ENCODE results near the gene MTUS2.

The MTUS2 gene

DNA sequence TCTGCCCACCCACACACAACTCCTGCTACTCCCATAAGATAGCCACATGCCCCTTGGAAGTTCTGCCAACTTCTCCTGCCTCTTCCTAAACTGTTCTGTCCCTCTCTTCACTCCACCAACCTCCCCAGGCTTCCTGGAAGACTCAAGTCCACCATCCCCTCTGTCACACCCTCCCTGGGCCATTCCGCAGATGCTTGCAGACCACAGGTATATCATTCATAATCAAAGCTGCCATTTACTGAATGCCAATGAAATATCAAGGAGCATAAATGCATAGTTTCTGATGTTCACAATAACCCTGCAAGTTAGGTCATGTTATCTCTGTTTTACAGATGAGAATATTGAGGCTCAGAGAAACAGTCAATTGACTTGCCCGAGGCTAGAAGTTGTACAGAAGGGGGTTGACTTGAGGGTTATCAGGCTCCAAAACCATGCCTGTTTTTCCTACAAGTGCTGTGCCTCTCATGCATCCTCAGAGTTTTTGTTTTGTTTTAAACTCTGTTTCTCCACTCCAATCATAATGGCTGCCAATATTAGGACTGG lies 639.7 kb downstream of the MTUS2 start:
- TF ChIP-seq, protein P1, sequence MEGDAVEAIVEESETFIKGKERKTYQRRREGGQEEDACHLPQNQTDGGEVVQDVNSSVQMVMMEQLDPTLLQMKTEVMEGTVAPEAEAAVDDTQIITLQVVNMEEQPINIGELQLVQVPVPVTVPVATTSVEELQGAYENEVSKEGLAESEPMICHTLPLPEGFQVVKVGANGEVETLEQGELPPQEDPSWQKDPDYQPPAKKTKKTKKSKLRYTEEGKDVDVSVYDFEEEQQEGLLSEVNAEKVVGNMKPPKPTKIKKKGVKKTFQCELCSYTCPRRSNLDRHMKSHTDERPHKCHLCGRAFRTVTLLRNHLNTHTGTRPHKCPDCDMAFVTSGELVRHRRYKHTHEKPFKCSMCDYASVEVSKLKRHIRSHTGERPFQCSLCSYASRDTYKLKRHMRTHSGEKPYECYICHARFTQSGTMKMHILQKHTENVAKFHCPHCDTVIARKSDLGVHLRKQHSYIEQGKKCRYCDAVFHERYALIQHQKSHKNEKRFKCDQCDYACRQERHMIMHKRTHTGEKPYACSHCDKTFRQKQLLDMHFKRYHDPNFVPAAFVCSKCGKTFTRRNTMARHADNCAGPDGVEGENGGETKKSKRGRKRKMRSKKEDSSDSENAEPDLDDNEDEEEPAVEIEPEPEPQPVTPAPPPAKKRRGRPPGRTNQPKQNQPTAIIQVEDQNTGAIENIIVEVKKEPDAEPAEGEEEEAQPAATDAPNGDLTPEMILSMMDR (IDR thresholded peaks at IDR 0.05; ENCODE audit: low read depth, low read length): no peak
- no peak for DNase-seq (ENCODE audit: extremely low read depth, low read depth)

DNA sequence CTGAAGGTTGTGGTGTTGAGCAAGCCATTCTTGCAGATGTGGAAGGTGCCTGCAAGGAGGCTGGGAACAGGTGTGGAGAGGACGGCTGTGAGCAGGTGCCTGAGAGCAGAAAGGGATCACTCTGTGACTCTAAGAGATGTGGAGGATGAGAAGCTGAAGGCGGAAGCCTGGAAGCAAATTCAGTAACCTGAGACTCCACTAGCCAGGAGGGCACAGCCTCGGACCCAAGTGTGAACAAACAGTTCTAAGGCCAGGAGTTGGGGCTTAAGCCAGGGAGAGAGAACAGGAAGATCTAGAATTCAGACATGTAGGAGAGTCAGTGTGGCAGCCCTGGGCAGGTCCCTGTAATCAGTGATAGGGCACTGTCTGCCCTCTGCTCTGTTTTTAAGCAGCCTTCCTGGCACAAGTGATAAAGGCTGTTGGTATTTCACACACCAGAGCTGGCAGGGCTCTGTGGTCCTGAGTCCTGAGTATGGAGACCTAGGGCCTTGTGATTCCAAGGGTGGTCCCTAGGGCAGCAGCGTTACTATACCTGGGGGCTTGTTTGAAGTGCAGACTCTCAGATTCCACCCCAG lies 644.1 kb downstream of the MTUS2 start:
- DNase-seq (ENCODE audit: extremely low read depth, low read depth): no peak
- TF ChIP-seq, protein P1 (IDR thresholded peaks at IDR 0.05; ENCODE audit: low read depth, low read length): no peak

DNA sequence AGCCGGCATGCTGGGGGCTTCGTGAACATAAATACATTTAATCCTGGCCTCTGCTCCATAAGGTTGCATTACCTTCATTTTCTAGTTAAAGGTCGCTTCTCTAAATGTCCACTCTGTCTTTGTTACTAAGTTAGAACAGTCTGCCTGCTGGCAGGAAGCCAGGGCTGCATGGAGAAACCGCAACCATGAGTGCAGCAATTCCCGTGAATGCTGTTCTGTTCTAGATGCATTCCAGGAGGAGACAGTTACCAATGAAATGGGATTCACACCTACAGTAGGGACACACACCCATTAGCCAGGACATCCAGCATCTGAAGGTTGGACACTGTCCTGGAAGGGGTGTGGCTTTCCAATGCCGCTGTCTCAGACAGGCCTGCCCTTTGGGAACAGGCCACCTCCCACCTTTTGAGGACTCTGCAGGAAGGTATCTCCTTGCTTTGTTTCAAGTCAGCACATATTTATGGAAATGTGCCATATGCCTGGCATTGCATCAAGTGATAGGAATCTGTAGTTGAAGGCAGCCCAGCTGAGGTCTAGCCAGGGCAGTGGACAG lies 645.7 kb downstream of the MTUS2 start:
- no peak for DNase-seq (ENCODE audit: extremely low read depth, low read depth)

DNA sequence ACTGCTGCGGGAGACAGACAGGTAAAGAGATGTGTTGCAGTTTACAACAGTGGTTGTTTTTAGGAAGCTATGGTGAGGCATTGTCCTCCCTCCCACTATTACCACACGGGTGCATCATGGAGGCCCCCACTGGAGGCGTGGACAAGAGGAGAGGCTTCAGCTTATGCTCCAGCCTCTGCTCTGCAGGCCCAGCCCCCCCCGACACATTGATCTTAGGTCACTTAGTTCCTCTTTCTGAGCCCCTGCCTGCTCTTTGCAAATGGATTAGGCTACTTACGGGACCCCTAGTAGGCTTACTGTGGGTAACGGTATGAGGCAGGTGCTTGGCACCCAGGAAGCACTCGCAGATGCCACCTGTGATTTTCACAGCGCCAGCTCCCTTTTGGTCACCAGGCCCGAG lies 651.4 kb downstream of the MTUS2 start:
- TF ChIP-seq, protein P1 (IDR thresholded peaks at IDR 0.05; ENCODE audit: low read depth, low read length): no peak
- DNase-seq (ENCODE audit: extremely low read depth, low read depth): no peak

More for the DNA sequence above, 645.7 kb downstream of the MTUS2 start:
- TF ChIP-seq, protein P1 (IDR thresholded peaks at IDR 0.05; ENCODE audit: low read depth, low read length): no peak

DNA sequence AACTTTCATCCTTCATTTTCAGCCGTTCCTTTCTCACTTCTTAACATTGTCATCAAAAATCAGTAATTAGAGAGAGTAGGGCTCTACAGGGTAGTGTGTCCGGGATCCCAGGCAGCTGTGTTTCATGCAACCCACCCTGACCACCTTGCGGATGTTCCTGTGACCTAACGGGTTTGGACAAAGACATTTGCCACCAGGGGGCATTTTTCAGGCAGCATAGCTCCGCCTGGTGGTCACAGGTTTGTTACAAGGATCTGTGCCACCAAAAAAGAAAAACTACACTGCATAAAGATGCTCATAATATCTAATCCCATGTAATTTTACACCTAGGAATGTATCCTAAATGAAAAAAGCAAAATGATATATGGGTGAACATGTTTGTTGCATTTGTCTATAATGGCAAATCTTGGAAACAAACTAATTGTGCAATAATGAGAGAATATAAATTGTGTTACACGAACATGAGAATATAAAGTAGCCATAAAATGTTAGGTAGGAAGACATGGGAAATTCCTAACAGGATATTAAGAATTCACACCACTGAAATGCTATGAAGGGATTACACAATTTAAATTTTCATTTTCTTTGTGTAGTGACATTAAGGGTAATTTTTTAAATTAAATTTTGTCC lies 652.3 kb downstream of the MTUS2 start:
- DNase-seq (ENCODE audit: extremely low read depth, low read depth): no peak
- TF ChIP-seq, protein P1 (IDR thresholded peaks at IDR 0.05; ENCODE audit: low read depth, low read length): no peak; the same call in none of the 2 replicates

DNA sequence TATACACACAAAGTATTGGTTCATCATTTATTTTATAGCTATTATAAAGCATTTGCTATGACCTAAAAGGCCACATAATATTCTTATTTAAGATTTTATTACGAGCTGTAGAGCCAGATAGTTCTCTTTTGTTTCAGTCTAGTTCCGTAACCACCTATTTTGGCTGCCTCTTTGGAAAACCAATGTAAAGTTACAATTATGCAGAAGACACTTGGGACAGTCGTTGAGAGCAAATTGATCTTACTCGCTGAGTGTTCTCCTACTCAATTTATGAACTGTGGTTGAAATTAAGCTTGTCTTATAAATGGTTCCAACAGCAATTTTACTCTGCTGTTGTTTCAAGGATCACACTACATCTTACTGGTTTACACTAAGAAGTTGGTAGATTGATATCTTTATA lies 653.0 kb downstream of the MTUS2 start:
- TF ChIP-seq, protein P1 (IDR thresholded peaks at IDR 0.05; ENCODE audit: low read depth, low read length): no peak

DNA sequence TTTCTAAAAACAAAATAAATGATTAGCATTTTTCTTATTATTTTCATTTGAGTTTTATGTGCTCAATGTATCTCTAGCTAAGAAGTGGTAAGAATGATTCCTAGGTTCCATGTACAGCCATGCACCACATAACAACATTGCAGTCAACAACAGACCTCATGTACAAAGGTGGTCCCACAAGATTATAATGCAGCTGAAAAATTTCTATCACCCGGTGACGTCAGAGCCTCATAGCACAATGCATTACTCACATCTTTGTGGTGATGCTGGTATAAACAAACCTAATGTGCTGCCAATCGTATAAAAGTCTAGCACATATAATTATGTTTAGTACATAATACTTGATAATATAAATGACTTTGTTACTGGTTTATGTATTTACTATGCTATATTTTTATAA lies 654.9 kb downstream of the MTUS2 start:
- TF ChIP-seq, protein P1 (IDR thresholded peaks at IDR 0.05; ENCODE audit: low read depth, low read length): no peak
- no peak for DNase-seq (ENCODE audit: extremely low read depth, low read depth)

More for the DNA sequence above, 653.0 kb downstream of the MTUS2 start:
- DNase-seq (ENCODE audit: extremely low read depth, low read depth): no peak

Measured in AG09319 (cell line).